HG03442 (cell line): ENCODE measurements around the gene CPNE2.
"Not testable (repeated sequence)": the region's sequence is repeated elsewhere in the genome, so short reads cannot be mapped to it uniquely, and the experiment has no call there.

Source experiments
- ATAC-seq: cut with Tn5 transposase; IDR thresholded peaks from one replicate; pipeline ENCODE4 v1.9.1; 2021; ENCODE audit warnings: mild to moderate bottlenecking, moderate library complexity; ENCODE audit not compliant: unreplicated experiment

The CPNE2 gene

GRCh38 chr16:57189527-57189926 lies 97.1 kb downstream of the CPNE2 start:
- ATAC-seq = not testable (repeated sequence)

DNA sequence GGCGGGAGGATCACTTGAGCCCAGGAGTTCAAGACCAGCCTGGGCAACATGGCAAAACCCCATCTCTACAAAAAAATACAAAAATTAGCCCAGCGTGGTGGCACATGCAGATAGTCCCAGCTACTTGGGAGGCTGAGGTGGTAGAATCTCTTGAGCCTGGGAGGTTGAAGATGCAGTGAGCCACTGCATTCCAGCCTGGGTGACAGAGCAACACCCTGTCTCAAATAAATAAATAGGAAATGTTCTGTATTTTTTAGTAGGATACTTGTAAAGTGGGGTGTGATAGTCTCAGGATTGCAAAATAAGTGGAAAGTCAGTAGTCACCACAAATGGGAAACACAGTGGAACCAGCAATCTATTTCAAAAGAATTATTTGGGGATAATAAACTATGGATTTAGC lies 97.8 kb downstream of the CPNE2 start:
- ATAC-seq = no peak

DNA sequence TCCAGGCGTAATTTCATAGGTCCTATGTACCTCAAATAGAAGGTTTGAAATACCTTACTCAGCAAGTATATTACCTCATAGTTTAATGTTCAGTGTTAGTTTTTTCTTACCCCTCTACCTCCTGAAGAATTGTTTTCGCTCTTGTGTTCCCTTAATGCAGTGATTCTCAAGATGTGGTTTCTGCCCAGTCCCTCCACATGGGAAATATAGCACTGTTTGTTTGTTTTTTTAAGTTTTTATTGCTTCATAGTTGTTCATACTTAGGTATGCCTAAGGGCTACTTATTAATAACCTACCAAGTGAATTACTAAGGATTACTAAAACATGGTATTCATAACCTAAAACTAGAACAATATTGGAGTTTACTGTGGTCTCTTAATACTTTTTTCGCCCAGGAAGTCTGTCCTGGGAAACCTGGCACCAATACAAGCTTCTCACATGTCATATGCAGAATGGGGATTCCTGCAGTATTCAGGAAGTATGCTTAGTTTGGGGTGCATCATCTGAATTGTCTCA lies 98.7 kb downstream of the CPNE2 start:
- ATAC-seq = no peak

- no peak for ATAC-seq
Observed at GRCh38 chr16:57192146-57192545, 99.8 kb downstream of the CPNE2 start.

DNA sequence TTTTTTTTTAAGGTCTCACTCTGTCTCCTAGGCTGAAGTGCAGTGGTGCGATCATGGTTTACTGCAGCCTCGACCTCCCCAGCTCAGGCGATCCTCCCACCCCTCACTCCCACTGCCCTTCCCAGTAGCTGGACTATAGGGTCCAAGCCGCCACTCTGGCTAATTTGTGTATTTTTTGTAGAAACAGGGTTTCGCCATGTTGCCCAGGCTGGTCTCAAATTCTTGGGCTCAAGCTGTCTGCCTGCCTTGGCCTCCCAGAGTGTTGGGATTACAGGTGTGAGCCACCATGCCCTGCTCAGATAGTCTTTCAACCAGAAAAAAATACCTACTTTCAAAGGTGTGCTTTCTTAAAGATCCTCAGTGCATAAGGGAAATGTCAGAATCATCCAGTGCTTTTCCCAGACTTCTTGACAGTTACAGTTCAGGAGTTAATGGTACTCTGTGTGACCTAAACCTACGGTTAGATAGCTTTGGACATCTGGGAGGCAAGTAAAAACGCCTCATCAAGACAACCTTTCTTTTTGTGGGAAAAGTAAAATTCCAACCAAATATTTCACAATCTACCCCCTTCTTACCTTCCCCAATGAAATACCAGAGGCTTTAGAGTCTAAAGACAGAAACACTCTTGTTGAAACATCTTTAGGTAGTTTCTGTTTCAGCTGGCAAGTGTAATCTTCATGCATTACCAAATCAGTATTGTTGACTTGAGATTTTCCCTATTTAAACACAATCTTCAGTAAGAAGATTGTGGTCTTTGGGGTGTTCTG lies 100.5 kb downstream of the CPNE2 start:
- ATAC-seq = no peak

DNA sequence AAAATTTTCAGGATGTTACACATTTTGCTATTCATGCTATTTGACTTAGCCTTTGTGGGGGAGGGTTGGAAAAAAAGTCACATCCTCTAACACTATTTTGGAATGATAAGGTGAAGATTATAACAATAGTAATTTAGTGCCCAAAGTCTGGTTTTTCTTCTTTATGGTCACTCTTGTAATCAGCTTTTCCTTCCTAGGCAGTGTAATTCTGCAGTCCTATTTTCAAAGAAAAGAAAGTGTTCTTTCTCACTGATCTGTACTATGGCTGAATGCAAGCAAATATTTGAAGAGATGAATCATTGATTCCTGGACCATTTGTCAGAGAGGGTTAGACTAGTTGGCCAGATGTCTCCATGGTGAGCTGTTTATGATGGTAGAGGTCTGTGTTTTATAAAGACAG lies 102.1 kb downstream of the CPNE2 start:
- ATAC-seq = no peak

- no peak for ATAC-seq
Observed at GRCh38 chr16:57196286-57196685, 103.9 kb downstream of the CPNE2 start.

DNA sequence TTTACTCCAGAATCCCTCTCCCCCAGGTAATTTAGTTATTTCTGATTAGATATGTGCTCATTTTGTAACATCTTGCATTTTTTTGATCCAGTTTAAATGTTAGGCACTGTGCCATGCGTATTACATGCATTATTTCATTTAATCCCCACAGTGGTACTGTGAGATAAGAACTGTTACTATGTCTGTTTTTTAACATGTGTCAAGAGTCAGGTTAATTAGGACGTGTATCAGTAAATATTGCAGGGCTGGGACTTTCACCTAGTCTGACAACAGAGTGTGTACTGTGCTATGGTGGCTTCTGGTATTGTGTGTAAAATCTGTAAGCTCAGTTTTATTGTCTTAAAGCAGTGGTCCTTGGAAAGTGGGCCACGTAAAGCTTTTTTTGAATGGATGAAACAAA lies 104.4 kb downstream of the CPNE2 start:
- ATAC-seq = no peak
